ENCODE data around the gene KRT78.

The KRT78 gene

DNA sequence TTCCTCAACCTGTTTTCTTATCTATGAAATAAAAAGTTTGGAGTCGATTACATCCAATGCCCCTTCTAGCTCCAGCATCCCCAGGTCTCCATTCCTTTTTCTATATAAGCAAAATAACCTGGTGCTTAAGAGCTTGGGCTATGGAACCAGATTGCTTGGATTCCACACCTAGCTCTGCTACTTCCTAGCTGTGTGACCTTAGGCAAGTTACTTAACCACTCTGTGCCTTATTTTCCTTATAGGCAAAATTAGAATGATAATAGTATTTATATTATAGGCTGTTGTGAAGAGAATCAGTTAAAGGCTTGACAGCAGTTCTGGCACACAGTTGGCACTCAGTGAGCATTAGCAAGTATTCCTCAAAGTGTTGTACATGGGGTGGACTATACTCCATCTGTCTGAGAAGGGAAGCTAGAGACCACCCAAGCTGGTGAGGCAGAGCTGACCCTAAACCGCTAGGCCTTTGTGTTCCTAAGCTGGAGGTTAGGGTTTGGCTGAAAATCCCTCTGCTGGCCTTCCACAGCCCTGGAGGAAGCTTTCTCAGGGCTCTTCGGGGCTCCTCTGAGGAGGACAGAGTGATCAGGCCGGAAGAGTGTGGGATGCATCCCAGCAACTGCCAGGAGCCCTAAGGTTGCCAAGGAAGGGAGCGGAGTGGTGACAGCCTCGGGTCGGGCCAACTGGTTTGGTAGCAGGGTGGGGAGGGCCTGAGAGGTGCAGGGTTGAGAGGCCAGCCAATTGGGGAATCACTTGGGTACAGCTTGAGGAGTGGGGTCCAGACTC is 28.9 kb downstream of the KRT78 start:
- H3K27ac ChIP-seq, result no peak overlapping the region
- TF ChIP-seq CTCF (conservative IDR thresholded peaks at IDR 0.05), result no peak

- TF ChIP-seq CTCF (conservative IDR thresholded peaks at IDR 0.05), result no peak
- no peak overlapping the region for H3K27ac ChIP-seq
Observed at GRCh38 chr12:52818887-52819420, 29.8 kb downstream of the KRT78 start.

- no peak overlapping the region for H3K27ac ChIP-seq
- TF ChIP-seq CTCF (conservative IDR thresholded peaks at IDR 0.05), result no peak
Observed at GRCh38 chr12:52818388-52818787, 30.4 kb downstream of the KRT78 start.

- TF ChIP-seq CTCF (conservative IDR thresholded peaks at IDR 0.05), result no peak
- no peak overlapping the region for H3K27ac ChIP-seq
Observed at GRCh38 chr12:52817699-52818238, 31.0 kb downstream of the KRT78 start.

- H3K27ac ChIP-seq, result no peak overlapping the region
- no peak for TF ChIP-seq CTCF (conservative IDR thresholded peaks at IDR 0.05)
Observed at GRCh38 chr12:52817003-52817698, 31.6 kb downstream of the KRT78 start.

DNA sequence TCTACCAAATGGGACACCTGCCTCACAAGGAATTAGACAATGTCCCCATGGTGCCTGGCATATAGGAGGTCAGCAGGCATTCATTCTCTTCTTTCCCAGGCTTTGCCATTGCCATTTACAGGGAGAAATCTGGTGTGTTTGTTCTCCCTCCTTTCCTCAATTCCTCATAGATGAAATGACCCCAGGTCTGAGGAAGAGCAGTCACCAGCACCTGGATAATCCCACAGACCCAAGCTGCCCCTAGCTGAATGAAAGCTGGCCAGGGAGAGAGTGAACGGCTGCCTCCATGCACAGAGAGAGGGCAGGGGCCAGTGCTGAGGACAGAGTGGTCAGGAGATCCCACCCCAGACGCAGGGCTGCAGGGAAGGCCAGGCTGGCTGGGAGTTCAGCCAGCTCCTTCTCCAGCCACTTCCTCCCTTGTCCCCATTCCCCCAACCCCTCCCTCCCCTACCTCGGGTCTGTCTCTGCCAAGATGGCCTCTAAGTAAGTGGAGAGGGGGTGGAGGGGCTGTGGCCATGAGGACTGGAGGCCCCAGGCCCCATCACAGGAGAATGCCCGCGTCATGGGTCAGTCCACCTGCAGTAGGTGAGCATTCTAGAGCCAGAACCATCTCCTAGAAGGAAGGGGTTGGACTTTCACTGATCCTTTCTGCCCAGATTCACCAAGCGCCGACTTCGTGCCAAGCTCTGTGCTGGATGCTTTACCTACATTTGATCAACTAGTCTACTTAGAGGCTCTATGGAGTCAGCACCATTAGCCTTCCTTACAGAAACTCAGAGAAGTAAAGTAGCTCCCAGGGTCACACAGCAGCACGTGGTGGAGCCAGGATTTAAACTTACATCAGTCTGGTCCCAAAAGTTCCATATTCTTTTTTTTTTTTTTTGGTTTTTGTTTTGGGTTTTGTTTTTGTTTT is 32.9 kb downstream of the KRT78 start:
- no peak overlapping the region for H3K27ac ChIP-seq
- TF ChIP-seq CTCF (conservative IDR thresholded peaks at IDR 0.05), result no peak
